BLaER1 treated with 17β-estradiol and CSF1 and Interleukin-3, amounts not matched to agents 10 nM and 100 nM (cell line): ENCODE data around the gene CNTROB.
A peak's percentile ranks its signal among the peaks of the same experiment; 100 is the strongest.
"Not testable (repeated sequence)": the region's sequence is repeated elsewhere in the genome, so short reads cannot be mapped to it uniquely, and the experiment has no call there.

Experiments used
- H3K27ac ChIP-seq, 11 experiments: shearing (Covaris generic); formaldehyde crosslinking; 2 replicates each; pipeline ENCODE4 v1.8.1; 2022
- H3K27me3 ChIP-seq, 11 experiments: shearing (Covaris generic); formaldehyde crosslinking; 2 replicates each; pipeline ENCODE4 v1.8.1; 2022
- H3K36me3 ChIP-seq, 11 experiments: shearing (Covaris generic); formaldehyde crosslinking; 2 replicates each; pipeline ENCODE4 v1.8.1; 2022
- H3K4me1 ChIP-seq, 10 experiments: shearing (Covaris generic); formaldehyde crosslinking; 2 replicates each; pipeline ENCODE4 v1.8.1; 2022
- H3K4me2 ChIP-seq, 11 experiments: shearing (Covaris generic); formaldehyde crosslinking; 2 replicates each; pipeline ENCODE4 v1.8.1; 2022
- H3K4me3 ChIP-seq, 10 experiments: shearing (Covaris generic); formaldehyde crosslinking; 2 replicates each; pipeline ENCODE4 v1.8.1; 2022
- H3K9ac ChIP-seq, 11 experiments: shearing (Covaris generic); formaldehyde crosslinking; 2 replicates each; pipeline ENCODE4 v1.8.1; 2022
- H3K9me3 ChIP-seq, 11 experiments: shearing (Covaris generic); formaldehyde crosslinking; replicated peaks in 1 of 11; 2 replicates each; pipeline ENCODE4 v1.8.1; 2022
- H4K20me1 ChIP-seq, 11 experiments: shearing (Covaris generic); formaldehyde crosslinking; 2 replicates each; pipeline ENCODE4 v1.8.1; 2022
- Cebpa-rat ChIP-seq, 11 experiments: shearing (Covaris generic); IDR thresholded peaks; 2 replicates each; pipeline ENCODE4 v1.8.1; 2022

The CNTROB gene

DNA sequence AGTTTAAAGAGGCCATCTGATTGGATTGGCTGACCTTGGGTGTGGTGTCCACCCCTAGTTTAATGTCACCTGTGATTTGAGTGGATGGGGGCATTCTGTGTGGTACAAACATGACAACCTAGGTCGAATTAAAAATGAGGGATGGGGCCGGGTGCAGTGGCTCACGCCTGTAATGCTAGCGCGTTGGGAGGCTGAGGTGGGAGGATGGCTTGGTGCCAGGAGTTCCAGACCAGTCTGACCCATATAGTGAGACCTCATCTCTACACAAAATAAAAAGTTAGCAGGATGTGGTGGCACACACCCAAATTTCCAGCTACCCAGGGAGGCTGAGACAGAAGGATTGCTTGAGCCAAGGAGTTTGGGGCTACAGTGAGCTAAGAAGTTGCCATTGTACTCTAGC lies 14.4 kb downstream of the CNTROB start:
- peaks cover 0 to 5% (median 0%) of the 10 kb centered on the region in 11 experiments; a peak in 2 of 22 replicates for H4K20me1 ChIP-seq
- 0 out of 22 replicates have a peak overlapping the region, but pooled peaks of 1 of the 11 experiments have one; percentile 2 for H3K9ac ChIP-seq
- H3K36me3 ChIP-seq, result peaks cover 83 to 91% (median 87%) of the 10 kb centered on the region in 11 experiments
- no peak for TF ChIP-seq Cebpa-rat (IDR thresholded peaks at IDR 0.05)
- H3K4me2 ChIP-seq, result no peak overlapping the region
- H3K4me1 ChIP-seq, result peaks cover 0 to 23% (median 17%) of the 10 kb centered on the region in 10 experiments; a peak in 19 of 20 replicates
- no peaks in the 10 kb centered on the region for H3K9me3 ChIP-seq
- H3K27me3 ChIP-seq, result no peaks in the 10 kb centered on the region
- no peak overlapping the region for H3K27ac ChIP-seq
- H3K4me3 ChIP-seq, result no peak overlapping the region

DNA sequence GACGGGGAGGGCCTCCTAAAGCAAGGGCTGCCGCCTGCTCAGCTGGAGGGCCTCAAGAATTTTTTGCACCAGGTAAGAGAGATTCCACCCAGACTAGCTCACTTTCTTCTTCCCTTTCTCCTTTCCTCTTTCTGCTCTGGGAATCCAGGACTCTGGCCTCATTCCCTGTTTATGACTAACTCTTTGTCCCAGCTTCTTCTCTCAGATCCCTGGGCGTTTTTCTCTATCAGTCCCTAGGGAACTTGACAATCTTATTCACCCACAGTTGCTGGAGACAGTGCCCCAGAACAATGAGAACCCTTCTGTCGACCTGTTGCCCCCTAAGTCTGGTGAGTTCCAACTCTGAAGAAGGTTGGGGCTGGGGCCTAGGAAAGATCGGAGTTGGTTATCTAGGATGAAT lies 15.6 kb downstream of the CNTROB start:
- Histone ChIP-seq H3K9me3 (no peaks in the 10 kb centered on the region), H3K4me2 (no peak overlapping the region), H3K4me1 (peaks cover 0 to 23% (median 17%) of the 10 kb centered on the region in 10 experiments; a peak in 19 of 20 replicates), H3K27me3 (no peaks in the 10 kb centered on the region), H3K9ac (0 out of 22 replicates have a peak overlapping the region, but pooled peaks of 2 of the 11 experiments have one; percentile 7 to 29), H3K27ac (no peak overlapping the region), H3K36me3 (peaks cover 74 to 90% (median 80%) of the 10 kb centered on the region in 11 experiments), H4K20me1 (peaks cover 0 to 5% (median 0%) of the 10 kb centered on the region in 11 experiments; a peak in 2 of 22 replicates), H3K4me3 (no peak overlapping the region)
- no peak for TF ChIP-seq Cebpa-rat (IDR thresholded peaks at IDR 0.05)

DNA sequence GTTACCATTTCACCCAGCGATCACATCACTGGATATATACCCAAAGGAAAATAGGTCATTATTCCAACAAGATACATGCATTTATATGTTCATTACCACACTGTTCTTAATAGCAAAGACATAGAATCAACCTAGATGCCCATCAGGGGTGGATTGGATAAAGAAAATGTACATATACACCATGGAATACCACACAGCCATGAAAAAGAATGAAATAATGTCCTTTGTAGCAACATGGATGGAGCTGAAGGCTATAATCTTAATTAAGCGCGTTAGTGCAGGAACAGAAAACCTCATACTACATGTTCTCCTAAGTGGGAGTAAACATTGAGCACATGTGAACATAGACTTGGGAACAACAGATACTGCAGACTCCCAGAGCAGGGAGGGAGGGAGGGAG lies 18.6 kb downstream of the CNTROB start:
- H3K4me1 ChIP-seq, result peaks cover 0 to 6% (median 1%) of the 10 kb centered on the region in 10 experiments; a peak in 10 of 20 replicates
- H3K4me2 ChIP-seq, result no peak overlapping the region
- H3K4me3 ChIP-seq, result no peak overlapping the region
- no peak overlapping the region for H3K27ac ChIP-seq
- no peaks in the 10 kb centered on the region for H3K27me3 ChIP-seq
- H3K36me3 ChIP-seq, result peaks cover 47 to 61% (median 53%) of the 10 kb centered on the region in 11 experiments
- H4K20me1 ChIP-seq, result no peaks in the 10 kb centered on the region
- H3K9ac ChIP-seq, result no peak overlapping the region
- no peak for TF ChIP-seq Cebpa-rat (IDR thresholded peaks at IDR 0.05)
- no peaks in the 10 kb centered on the region for H3K9me3 ChIP-seq

DNA sequence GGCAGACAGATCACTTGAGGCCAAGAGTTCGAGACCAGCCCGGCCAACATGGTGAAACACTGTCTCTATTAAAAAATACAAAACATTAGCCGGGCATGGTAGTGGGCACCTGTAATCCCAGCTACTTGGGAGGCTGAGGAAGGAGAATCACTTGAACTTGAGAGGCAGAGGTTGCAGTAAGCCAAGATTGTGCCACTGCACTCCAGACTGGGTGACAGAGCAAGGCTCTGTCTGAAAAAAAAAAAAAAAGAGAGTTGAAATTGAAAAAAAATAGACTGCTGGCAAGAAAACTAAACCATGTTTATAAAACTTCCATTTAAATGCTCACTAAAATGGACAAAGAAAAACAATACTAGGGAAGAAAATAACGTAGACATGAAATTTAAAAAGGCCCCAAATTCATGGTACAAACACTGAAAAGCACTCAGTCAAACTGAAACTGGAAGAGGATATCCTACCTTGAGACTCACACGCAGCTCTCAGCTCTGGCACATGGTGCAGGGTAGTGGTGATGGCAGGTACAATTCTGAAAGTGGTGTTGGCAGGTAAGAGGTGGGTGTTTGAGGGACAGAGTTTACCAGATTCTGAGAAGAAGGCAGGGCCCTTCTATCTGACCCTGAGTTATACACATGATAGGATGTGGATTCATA lies 19.3 kb downstream of the CNTROB start:
- H3K9ac ChIP-seq, result no peak overlapping the region
- TF ChIP-seq Cebpa-rat (IDR thresholded peaks at IDR 0.05), result no peak
- no peaks in the 10 kb centered on the region for H3K27me3 ChIP-seq
- no peak overlapping the region for H3K4me3 ChIP-seq
- H3K4me1 ChIP-seq, result peaks cover 0 to 6% (median 0%) of the 10 kb centered on the region in 10 experiments; a peak in 5 of 20 replicates
- peaks cover 40 to 54% (median 46%) of the 10 kb centered on the region in 11 experiments for H3K36me3 ChIP-seq
- no peaks in the 10 kb centered on the region for H3K9me3 ChIP-seq
- H3K27ac ChIP-seq, result no peak overlapping the region
- H4K20me1 ChIP-seq, result no peaks in the 10 kb centered on the region
- H3K4me2 ChIP-seq, result no peak overlapping the region

DNA sequence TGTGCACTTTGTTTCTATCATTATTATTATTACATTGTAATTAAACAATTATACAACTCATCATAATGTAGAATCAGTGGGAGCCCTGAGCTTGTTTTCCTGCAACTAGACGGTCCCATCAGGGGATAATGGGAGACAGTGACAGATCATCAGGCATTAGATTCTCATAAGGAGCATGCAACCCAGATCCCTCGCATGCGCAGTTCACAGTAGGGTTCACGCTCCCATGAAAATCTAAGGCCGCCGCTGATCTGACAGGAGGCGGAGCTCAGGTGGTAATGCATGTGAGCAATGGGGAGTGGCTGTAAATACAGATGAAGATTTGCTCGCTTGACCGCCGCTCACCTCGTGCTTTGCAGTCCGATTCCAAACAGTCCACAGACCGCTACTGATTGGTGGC lies 21.3 kb downstream of the CNTROB start:
- not testable (repeated sequence) for H3K4me3 ChIP-seq, H3K27me3 ChIP-seq, H3K9me3 ChIP-seq, H3K4me2 ChIP-seq, H3K9ac ChIP-seq, H3K27ac ChIP-seq, H4K20me1 ChIP-seq
- peaks cover 0 to 13% (median 0%) of the 10 kb centered on the region in 10 experiments; a peak in 5 of 20 replicates for H3K4me1 ChIP-seq
- H3K36me3 ChIP-seq, result peaks cover 22 to 34% (median 28%) of the 10 kb centered on the region in 11 experiments

DNA sequence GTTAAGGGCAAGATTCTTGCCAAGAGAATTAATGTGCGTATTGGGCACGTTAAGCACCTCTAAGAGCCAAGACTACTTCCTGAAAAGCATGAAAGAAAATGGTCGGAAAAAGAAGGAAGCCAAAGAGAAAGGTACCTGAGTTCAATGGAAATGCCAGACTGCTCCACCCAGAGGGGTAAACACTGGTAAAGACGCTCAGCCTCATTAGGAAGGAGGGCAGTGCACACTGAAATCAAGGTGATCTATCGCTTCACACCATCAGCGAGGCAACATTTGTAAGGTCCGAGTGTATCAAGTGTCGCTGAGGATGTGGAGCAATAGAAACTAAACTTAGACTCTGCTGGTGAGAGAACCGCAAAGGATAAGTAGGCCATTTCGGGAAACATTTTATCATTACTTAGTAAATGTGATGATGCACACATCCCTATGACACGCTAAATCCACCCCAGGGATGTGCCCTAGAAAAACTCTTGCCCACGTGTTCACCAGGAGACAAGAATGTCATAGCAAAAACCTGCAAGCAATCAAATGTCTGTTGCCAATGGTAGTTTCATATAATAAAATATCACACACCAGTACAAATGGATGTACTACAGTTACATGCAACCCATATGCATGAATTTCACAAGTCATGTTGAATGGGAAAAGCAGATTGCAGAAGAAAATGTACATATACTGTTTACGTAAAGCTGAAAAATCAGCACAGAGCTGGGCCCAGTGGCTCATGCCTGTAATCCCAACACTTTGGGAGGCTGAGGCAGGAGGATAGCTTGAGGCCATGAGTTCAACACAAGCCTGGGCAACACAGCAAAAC lies 23.6 kb downstream of the CNTROB start:
- Histone ChIP-seq H3K4me3 (no peak overlapping the region), H3K27ac (no peak overlapping the region), H3K4me2 (peak overlapping the region in 2 of 11 experiments; percentile 31 to 49; a peak in 2 of 22 replicates), H3K9ac (no peak overlapping the region), H3K36me3 (peaks cover 0 to 11% (median 5%) of the 10 kb centered on the region in 11 experiments; a peak in 7 of 22 replicates), H3K9me3 (no peaks in the 10 kb centered on the region), H3K27me3 (no peaks in the 10 kb centered on the region), H3K4me1 (peaks cover 0 to 13% (median 0%) of the 10 kb centered on the region in 10 experiments; a peak in 5 of 20 replicates), H4K20me1 (no peaks in the 10 kb centered on the region)
- TF ChIP-seq Cebpa-rat (IDR thresholded peaks at IDR 0.05), result no peak

DNA sequence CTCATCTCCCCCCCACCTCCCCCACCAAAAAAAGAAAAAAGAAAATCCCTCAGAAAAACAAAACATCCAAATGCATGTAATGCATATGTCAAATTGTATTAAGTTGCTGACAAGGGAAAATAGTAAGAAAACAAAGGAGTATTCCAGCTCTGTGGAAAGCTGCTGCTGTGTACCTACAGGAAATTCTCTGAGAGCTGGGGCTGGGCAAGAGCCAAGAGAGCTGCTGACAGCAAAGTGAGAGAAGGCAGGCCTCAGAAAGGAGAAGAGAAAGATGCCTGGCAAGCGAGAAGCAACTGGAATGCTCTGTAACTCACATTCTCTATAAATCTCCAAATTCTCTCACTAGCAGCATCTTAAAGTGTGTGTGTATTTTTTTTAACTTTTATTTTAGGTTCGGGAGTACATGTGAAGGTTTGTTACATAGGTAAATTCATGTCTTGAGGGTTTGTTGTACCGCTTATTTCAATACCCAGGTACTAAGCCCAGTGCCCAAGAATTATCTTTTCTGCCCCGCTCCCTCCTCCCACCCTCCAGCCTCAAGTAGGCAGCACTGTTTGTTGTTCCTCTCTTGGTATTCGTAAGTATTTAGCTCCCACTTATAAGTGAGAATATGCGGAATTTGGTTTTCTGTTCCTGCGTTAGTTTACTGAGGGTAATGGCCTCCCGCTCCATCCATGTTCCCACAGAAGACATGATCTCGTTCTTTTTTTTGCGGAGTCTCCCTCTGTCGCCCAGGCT lies 24.4 kb downstream of the CNTROB start:
- peaks cover 0 to 13% (median 0%) of the 10 kb centered on the region in 10 experiments; a peak in 5 of 20 replicates for H3K4me1 ChIP-seq
- no peaks in the 10 kb centered on the region for H4K20me1 ChIP-seq
- TF ChIP-seq Cebpa-rat (IDR thresholded peaks at IDR 0.05), result no peak
- H3K4me2 ChIP-seq, result peak overlapping the region in 2 of 11 experiments; percentile 31 to 49; a peak in 2 of 22 replicates
- no peaks in the 10 kb centered on the region for H3K27me3 ChIP-seq
- H3K27ac ChIP-seq, result no peak overlapping the region
- peaks cover 0 to 10% (median 5%) of the 10 kb centered on the region in 11 experiments; a peak in 4 of 22 replicates for H3K36me3 ChIP-seq
- H3K9ac ChIP-seq, result no peak overlapping the region
- no peak overlapping the region for H3K4me3 ChIP-seq
- H3K9me3 ChIP-seq, result no peaks in the 10 kb centered on the region

DNA sequence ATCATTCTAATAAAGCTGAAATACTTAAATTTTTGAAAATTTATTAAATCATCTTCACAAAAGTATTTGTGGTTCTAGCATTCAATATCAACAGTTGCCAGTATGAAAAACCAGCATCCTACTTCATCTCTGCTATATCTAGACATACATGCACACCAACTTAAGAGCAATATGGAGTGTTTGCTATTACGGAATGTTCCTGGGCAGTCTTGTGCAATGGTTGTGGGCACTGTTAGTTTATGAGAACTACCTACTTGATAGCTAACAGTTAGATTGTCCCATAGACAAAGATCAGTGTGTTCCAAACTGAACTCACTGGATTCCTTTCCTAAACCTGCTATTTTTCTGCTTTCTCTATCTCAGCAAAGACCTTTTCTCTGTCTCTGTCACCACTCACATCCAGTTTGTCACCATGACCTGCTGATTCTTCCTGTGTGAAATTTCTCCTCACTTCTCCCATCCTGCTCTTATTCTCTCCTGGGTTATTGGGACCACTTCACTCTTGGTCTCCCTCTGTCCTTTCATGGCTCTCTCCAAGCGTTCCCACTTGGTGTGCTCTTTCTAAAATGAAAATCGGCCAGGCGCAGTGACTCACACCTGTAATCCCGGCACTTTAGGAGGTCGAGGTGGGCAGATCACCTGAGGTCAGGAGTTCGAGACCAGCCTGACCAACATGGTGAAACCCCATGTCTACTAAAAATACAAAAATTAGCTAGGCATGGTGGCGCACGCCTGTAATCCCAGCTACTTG lies 27.7 kb downstream of the CNTROB start:
- H4K20me1 ChIP-seq, result no peaks in the 10 kb centered on the region
- H3K4me1 ChIP-seq, result peaks cover 0 to 13% (median 0%) of the 10 kb centered on the region in 10 experiments; a peak in 5 of 20 replicates
- H3K9ac ChIP-seq, result no peak overlapping the region
- no peaks in the 10 kb centered on the region for H3K9me3 ChIP-seq
- TF ChIP-seq Cebpa-rat (IDR thresholded peaks at IDR 0.05), result no peak
- no peak overlapping the region for H3K4me3 ChIP-seq
- no peak overlapping the region for H3K4me2 ChIP-seq
- H3K36me3 ChIP-seq, result no peaks in the 10 kb centered on the region
- H3K27me3 ChIP-seq, result no peaks in the 10 kb centered on the region
- H3K27ac ChIP-seq, result no peak overlapping the region
